Heart left ventricle (tissue), 16 donors: ENCODE data around the gene CUX1. TPM values are rescaled to one million over a fixed set of nuclear protein-coding genes. Genes with fewer than 3 reads are reported as not detected.

ENCODE experiments used
- ATAC-seq, 4 donors: fragments of 200-7000 bp; cut with Tn5 transposase; one replicate each; pipeline ENCODE4 v1.9.1; 2020 to 2022; ENCODE audit warnings: moderate library complexity in 4 of 4, mild to moderate bottlenecking in 3 of 4, moderate number of reproducible peaks in 1 of 4
- DNase-seq, 5 donors: peaks; one replicate each; pipeline ENCODE4 v3.0.0-alpha.2; 2020
- H3K27ac ChIP-seq, 12 donors: fragments of 200-600 bp; sonication (generic) in 4 of 12; one replicate each; pipeline versions ENCODE4 v1.5.0 to v1.8.0; 2016 to 2022; ENCODE audit warnings: mild to moderate bottlenecking in 2 of 12
- H3K27me3 ChIP-seq, 9 donors: fragments of 200-600 bp; sonication (generic) in 2 of 9; one replicate each; pipeline versions ENCODE4 v1.5.1 to v1.8.0; 2016 to 2022; ENCODE audit warnings: mild to moderate bottlenecking in 3 of 9
- H3K36me3 ChIP-seq, 9 donors: fragments of 200-600 bp; sonication (generic) in 2 of 9; one replicate each; pipeline versions ENCODE4 v1.5.0 to v1.8.0; 2018 to 2022; ENCODE audit warnings: mild to moderate bottlenecking in 2 of 9
- H3K4me1 ChIP-seq, 12 donors: fragments of 200-600 bp; sonication (generic) in 4 of 12; one replicate each; pipeline versions ENCODE4 v1.5.0 to v1.8.0; 2016 to 2022; ENCODE audit warnings: mild to moderate bottlenecking in 3 of 12
- H3K4me3 ChIP-seq, 12 donors: fragments of 200-600 bp; sonication (generic) in 4 of 12; one replicate each; pipeline versions ENCODE4 v1.5.0 to v1.8.0; 2017 to 2022; ENCODE audit warnings: mild to moderate bottlenecking in 9 of 12, moderate library complexity in 4 of 12
- H3K9me3 ChIP-seq, 12 donors: fragments of 200-600 bp; sonication (generic) in 4 of 12; one replicate each; pipeline versions ENCODE4 v1.5.0 to v1.8.0; 2016 to 2022; ENCODE audit warnings: mild to moderate bottlenecking in 1 of 12
- POLR2A ChIP-seq, 2 donors: fragments of 450-650 bp; IDR thresholded peaks; one replicate each; pipeline ENCODE4 v1.6.1; 2017; ENCODE audit warnings: antibody characterized with exemption in 2 of 2, mild to moderate bottlenecking in 2 of 2, moderate library complexity in 2 of 2
- WGBS, 4 donors: extraction: QIAGEN DNeasy Blood & Tissue Kit in 2 of 4; methylation state at CpG; one replicate each; pipeline versions ENCODE4 v1.1.5 to v1.1.7; 2013 to 2018; 5-methylcytosine and 5-hydroxymethylcytosine counted together
- intact Hi-C, 10 donors: fragments of 100-400 bp; cut with DNase I; formaldehyde crosslinking; loops; one replicate each; pipeline versions ENCODE4 v1.11.1 to v1.14.2; 2022
- polyA plus RNA-seq, 2 donors: library from polyadenylated mRNA; stranded (reverse); fragments of 200-250 nt; gene quantifications; one replicate each; pipeline ENCODE4 v1.2.3, GENCODE V29; 2013
- total RNA-seq, 9 donors: library from RNA; depleted of rRNA in 2 of 9; stranded (reverse); fragments of >200 nt in 2 of 9; fragmentation: NEBNext Ultra II Directional in 3 of 9; extraction: Animal tissue kit (Norgen Biotek cat#: 25700) in 3 of 9; gene quantifications; one replicate each; pipeline versions ENCODE4 v1.1.0 to v1.2.4, GENCODE V29; 2016 to 2023
- TF ChIP-seq, protein P1 (sequence below), 12 donors: fragments of 200-600 bp; sonication (generic) in 4 of 12; IDR thresholded peaks; one replicate each; pipeline versions ENCODE4 v1.5.0 to v1.8.0; 2018 to 2022; ENCODE audit warnings: antibody characterized with exemption in 12 of 12, mild to moderate bottlenecking in 5 of 12
- donor health status: ischemic (EF 13 %, LVEDD 7.1; RV severe dilation, severe dysfunction).
- donor health status: healthy with polysubstance abuse.
- donor health status: DM: no; HTN: yes; CAD: no.
- donor health status: DM: no; HTN: no; CAD: no.
- donor health status: ischemic (EF 25% LVEDD 6.9; RV normal size, moderate dysfunction).
- donor health status: ischemic (EF 25% LVEDD 5.7; RV mildly dilated, moderate dysfunction).
- donor health status: healthy.
- donor health status: DM: yes; HTN: yes; CAD: no.
- donor health status: ischemic (EF 35%, LVEDD 5.7; RV mildly dilated, moderate dysfunction).
- donor health status: nonischemic (EF 11% LVEDD 7.7; RV severe dilation, severe dysfunction).
- donor health status: DM: yes; HTN: yes; CAD: no.
- donor health status: PGD.
- donor health status: ischemic (EF 29% LVEDD 5.4; RV normal size, mild dysfunction).
- donor health status: nonischemic (EF 23%, LVEDD 6.1; RV moderate dilation, normal function).

The CUX1 gene
- total and polyA plus RNA-seq, 11 donors = 51.9 to 173 (median 122) TPM

DNA sequence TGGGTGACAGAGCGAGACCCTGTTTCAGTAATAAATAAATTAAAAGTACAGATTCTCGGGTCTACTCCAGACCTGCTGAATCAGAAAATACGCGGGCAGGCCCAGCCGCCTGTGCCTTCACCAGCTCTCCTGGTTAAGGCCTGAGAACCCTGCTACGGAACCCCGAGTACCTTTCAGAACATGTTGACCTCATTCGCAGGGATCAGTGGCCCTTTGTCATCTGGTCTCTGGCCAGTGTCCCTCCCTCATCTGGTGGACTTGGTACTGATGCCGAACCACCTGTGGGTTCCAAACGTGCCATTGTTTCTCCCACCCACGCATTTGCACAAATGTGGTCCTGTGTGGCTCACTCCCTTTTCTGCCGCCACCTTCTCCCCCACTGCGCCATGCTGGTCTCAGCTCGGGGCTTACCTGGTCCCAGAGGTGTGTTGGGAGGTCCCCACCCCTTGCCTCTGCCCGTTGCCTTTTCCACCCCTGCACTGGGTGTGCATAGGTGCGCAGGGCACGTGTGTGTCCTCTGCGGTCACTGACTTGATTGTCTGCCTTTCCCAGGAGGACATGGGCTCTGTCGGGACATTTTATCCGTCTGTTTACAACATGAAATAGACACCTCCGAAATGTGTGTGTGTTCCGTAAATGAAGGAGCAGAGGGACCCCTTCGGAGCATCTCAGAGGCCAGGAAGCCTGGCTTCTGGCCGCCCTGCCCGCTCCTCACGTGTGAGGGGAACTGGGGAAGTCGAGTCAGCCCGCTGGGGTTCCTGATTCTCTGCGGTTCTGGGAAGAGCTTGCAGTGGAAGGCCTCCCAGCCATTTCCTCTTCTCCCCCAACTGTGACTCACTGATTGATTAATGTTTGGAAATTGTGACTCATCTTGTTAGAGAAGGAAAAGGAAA lies 135.2 kb downstream of the CUX1 start:
- no peaks in the 10 kb centered on the region for H3K27me3 ChIP-seq
- H3K4me3 ChIP-seq = no peak overlapping the region
- ATAC-seq (no peak), DNase-seq (no peak)
- no peaks in the 10 kb centered on the region for H3K36me3 ChIP-seq
- intact Hi-C loops = loop anchor here in 1 of 10 donors (10.0 kb wide), 1 partner anchor 72 kb away; no protein-coding TSS in a partner anchor
- WGBS, 4 donors = 86 to 90% (median 89%) methylated on average over 29 of the region's 29 CpGs
- TF ChIP-seq POLR2A (IDR thresholded peaks at IDR 0.05) = no peak
- TF ChIP-seq, protein P1, sequence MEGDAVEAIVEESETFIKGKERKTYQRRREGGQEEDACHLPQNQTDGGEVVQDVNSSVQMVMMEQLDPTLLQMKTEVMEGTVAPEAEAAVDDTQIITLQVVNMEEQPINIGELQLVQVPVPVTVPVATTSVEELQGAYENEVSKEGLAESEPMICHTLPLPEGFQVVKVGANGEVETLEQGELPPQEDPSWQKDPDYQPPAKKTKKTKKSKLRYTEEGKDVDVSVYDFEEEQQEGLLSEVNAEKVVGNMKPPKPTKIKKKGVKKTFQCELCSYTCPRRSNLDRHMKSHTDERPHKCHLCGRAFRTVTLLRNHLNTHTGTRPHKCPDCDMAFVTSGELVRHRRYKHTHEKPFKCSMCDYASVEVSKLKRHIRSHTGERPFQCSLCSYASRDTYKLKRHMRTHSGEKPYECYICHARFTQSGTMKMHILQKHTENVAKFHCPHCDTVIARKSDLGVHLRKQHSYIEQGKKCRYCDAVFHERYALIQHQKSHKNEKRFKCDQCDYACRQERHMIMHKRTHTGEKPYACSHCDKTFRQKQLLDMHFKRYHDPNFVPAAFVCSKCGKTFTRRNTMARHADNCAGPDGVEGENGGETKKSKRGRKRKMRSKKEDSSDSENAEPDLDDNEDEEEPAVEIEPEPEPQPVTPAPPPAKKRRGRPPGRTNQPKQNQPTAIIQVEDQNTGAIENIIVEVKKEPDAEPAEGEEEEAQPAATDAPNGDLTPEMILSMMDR (IDR thresholded peaks at IDR 0.05) = no peak
- no peaks in the 10 kb centered on the region for H3K9me3 ChIP-seq
- H3K4me1 ChIP-seq = peaks cover 0 to 68% (median 48%) of the 10 kb centered on the region in 12 donors
- peak overlapping the region; percentile 31 to 96 (median 84) for H3K27ac ChIP-seq

DNA sequence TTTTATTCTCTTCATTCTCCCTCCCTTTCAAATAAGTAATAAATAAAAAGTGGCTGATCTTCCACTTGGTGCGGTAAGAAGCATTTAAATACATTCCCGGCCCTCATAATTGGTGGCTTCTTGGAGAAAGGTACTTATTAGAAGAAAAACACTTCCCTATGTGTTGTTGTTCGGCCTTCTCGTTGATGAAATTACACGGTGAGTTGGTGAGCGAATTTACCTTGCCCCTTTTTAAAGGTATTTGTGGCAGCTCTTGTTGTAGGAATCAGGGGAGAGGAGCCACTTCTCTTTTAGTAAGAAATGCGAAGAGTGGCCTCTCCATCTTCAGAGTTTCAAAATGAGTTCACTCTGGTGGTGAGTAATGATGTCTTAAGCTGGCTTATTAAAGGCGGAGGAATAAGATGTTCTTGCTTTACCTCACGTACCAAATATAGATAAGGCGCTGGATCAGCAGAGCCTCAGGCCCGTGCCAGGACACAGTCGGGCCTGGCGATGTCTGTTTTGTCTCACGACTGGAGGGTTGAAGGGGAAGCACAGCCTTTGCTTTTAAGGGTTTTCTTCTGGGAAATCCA lies 135.9 kb downstream of the CUX1 start:
- H3K36me3 ChIP-seq = no peaks in the 10 kb centered on the region
- no peaks in the 10 kb centered on the region for H3K27me3 ChIP-seq
- H3K4me1 ChIP-seq = peaks cover 0 to 67% (median 41%) of the 10 kb centered on the region in 12 donors
- no peak overlapping the region for H3K4me3 ChIP-seq
- peak overlapping the region; percentile 31 to 96 (median 84) for H3K27ac ChIP-seq
- no peaks in the 10 kb centered on the region for H3K9me3 ChIP-seq
- 53 to 65% (median 60%) methylated on average over 14 of the region's 14 CpGs for WGBS, 4 donors
- peak in 3 of 4 donors; percentile 46 to 71 (median 65) for ATAC-seq
- DNase-seq = peak in 2 of 5 donors; percentile 46 to 76
- intact Hi-C loops = loop anchor here in 1 of 10 donors (10.0 kb wide), 1 partner anchor 71 kb away; no protein-coding TSS in a partner anchor
- TF ChIP-seq, protein P1 (IDR thresholded peaks at IDR 0.05) = no peak
- TF ChIP-seq POLR2A (IDR thresholded peaks at IDR 0.05) = no peak

DNA sequence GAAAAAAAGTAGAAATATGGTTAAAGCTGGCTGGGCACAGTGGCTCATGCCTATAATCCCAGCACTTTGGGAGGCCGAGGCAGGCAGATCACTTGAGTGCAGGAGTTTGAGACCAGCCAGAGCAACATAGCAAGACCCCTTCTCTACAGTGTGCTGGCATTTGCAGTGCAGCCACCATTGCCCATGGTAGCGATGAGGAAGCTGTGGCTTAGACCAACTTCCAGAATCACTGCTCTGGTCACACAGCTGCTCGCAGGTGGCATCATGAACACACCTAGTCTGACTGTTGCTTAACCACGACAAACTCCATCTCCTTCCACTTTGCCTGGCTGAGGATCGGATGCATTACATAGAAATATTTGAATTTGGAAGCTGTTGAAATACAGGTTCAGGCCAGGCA lies 137.1 kb downstream of the CUX1 start:
- Histone ChIP-seq H3K4me3 (no peak overlapping the region), H3K9me3 (no peaks in the 10 kb centered on the region), H3K27me3 (no peaks in the 10 kb centered on the region), H3K4me1 (peaks cover 0 to 62% (median 40%) of the 10 kb centered on the region in 12 donors), H3K36me3 (no peaks in the 10 kb centered on the region), H3K27ac (peak overlapping the region; percentile 39 to 96 (median 84))
- no peak for TF ChIP-seq POLR2A (IDR thresholded peaks at IDR 0.05)
- TF ChIP-seq, protein P1 (IDR thresholded peaks at IDR 0.05) = no peak
- DNase-seq (no peak), ATAC-seq (no peak)
- WGBS, 4 donors = 88 to 93% (median 92%) methylated on average over 5 of the region's 5 CpGs
- intact Hi-C loops = loop anchor here in 1 of 10 donors (10.0 kb wide), 1 partner anchor 70 kb away; no protein-coding TSS in a partner anchor

- WGBS, 4 donors = 41 to 53% (median 43%) methylated on average over 12 of the region's 12 CpGs
- H3K36me3 ChIP-seq = no peaks in the 10 kb centered on the region
- H3K27ac ChIP-seq = peak overlapping the region; percentile 53 to 96 (median 84)
- TF ChIP-seq, protein P1 (IDR thresholded peaks at IDR 0.05) = no peak
- peak in 1 of 2 donors; percentile 14 for TF ChIP-seq POLR2A (IDR thresholded peaks at IDR 0.05)
- no peaks in the 10 kb centered on the region for H3K9me3 ChIP-seq
- H3K4me3 ChIP-seq = no peak overlapping the region
- ATAC-seq (peak; percentile 69 to 89 (median 79)), DNase-seq (peak in 4 of 5 donors; percentile 65 to 78 (median 68))
- intact Hi-C loops = loop anchor here in 1 of 10 donors (10.0 kb wide), 1 partner anchor 69 kb away; no protein-coding TSS in a partner anchor
- H3K27me3 ChIP-seq = no peaks in the 10 kb centered on the region
- H3K4me1 ChIP-seq = peaks cover 0 to 61% (median 37%) of the 10 kb centered on the region in 12 donors
These were observed 138.7 kb downstream of the CUX1 start for GRCh38 chr7:101956130-101956529.
